Testis (tissue), 3 donors: ENCODE measurements around the gene RNF126. TPM values are rescaled to one million over a fixed set of nuclear protein-coding genes. Genes with fewer than 3 reads are reported as not detected.
A peak's percentile ranks its signal among the peaks of the same experiment; 100 is the strongest.

Experiments used
- DNase-seq: peaks from one replicate; pipeline ENCODE4 v3.0.0-alpha.2; 2019
- H3K27ac ChIP-seq, 2 donors: fragments of 200-600 bp; sonication (generic); one replicate each; pipeline ENCODE4 v1.5.1; 2019
- H3K27me3 ChIP-seq: fragments of 200-600 bp; sonication (generic); one replicate; pipeline ENCODE4 v1.5.1; 2019
- H3K36me3 ChIP-seq: fragments of 200-600 bp; sonication (generic); one replicate; pipeline ENCODE4 v1.5.1; 2017; ENCODE audit warnings: low read depth; ENCODE audit errors: missing control alignments
- H3K4me1 ChIP-seq: fragments of 200-600 bp; sonication (generic); one replicate; pipeline ENCODE4 v1.5.1; 2019
- H3K4me3 ChIP-seq, 2 donors: fragments of 200-600 bp; sonication (generic); one replicate each; pipeline ENCODE4 v1.5.1; 2017 to 2019
- H3K9me3 ChIP-seq: fragments of 200-600 bp; sonication (generic); one replicate; pipeline ENCODE4 v1.5.1; 2017
- POLR2A ChIP-seq: fragments of 450-650 bp; IDR thresholded peaks from one replicate; pipeline ENCODE4 v1.6.1; 2017; ENCODE audit warnings: antibody characterized with exemption, mild to moderate bottlenecking, moderate library complexity
- WGBS, 2 donors: methylation state at CpG; one replicate each; pipeline ENCODE4 v1.1.5; 2018; 5-methylcytosine and 5-hydroxymethylcytosine counted together
- intact Hi-C: fragments of 100-400 bp; cut with DNase I; formaldehyde crosslinking; loops from one replicate; pipeline ENCODE4 v1.15.1; 2023; ENCODE audit warnings: low total_unique reads
- polyA plus RNA-seq: library from polyadenylated mRNA; stranded (reverse); fragments of 350-450 nt; fragmentation: Illumina TruSeq; extraction: RNeasy Lipid Tissue Mini Kit (QIAGEN cat#74804); gene quantifications from one replicate; pipeline ENCODE4 v1.2.3, GENCODE V29; 2014; ENCODE audit warnings: low read depth, low replicate concordance; ENCODE audit not compliant: insufficient read depth
- total RNA-seq, 2 donors: library from RNA; depleted of rRNA; stranded (reverse); fragments of >200 nt; gene quantifications; one replicate each; pipeline ENCODE4 v1.2.3, GENCODE V29; 2016
- TF ChIP-seq, protein P1 (sequence below), 3 experiments: fragments of 450-650 bp in 2 of 3; fragments of 200-600 bp in 1 of 3; sonication (generic) in 1 of 3; IDR thresholded peaks; one replicate each; pipeline ENCODE4 v1.5.1; 2016 to 2019; ENCODE audit warnings: antibody characterized with exemption in 3 of 3, mild to moderate bottlenecking in 2 of 3, moderate library complexity in 1 of 3

Gene RNF126
- total and polyA plus RNA-seq, 3 donors from 2014 or later: 107 to 158 (median 148) TPM

DNA sequence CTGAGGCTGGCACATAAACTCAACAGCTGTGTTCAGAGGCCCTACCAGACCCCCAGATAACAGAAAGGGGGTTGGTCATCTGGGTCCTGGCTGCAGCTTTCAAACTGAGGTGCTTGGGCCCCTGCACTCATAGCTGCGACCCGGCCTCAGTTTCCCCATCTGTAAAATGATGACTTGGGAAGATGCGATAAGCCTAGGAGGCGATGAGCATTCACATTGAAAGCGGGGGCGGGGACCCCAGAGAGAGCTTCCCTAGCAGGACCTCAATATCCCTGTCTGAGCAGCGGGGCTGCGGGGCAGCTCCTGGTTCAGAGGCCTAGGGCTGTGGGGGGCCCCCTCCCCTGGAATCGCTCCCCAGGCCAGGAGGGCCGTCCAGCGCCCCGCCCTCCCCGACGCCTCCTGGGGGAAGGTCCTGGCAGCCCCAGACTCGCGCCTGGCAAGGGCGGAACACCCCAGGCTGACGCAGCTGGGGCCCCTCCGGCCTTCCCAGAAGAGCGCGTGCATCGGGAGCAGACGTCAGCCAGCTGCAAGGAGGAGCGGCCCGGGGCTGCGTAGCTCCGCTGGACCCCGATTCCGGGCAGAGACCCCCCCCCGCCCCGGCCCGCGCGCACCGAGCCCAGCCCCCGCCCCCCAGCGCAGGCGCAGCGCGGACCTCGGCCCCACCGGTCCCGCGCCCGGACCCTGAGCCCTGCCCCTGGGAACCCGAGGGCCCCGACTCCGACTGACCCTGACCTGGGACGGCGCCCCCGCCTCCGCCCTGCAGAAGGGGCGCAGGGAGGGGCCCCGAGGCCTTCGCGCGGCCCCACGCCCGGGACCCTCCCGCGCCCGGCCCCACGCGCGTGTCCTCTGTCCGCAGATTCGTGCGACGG lies 16.6 kb upstream of the RNF126 start:
- Histone ChIP-seq H3K27me3 (no peaks in the 10 kb centered on the region), H3K9me3 (no peaks in the 10 kb centered on the region), H3K4me3 (peak overlapping the region; percentile 61 to 76), H3K4me1 (peaks cover 33% of the 10 kb centered on the region), H3K36me3 (no peaks in the 10 kb centered on the region), H3K27ac (peak overlapping the region; percentile 66 to 94)
- peak; percentile 67 for DNase-seq
- TF ChIP-seq, protein P1, sequence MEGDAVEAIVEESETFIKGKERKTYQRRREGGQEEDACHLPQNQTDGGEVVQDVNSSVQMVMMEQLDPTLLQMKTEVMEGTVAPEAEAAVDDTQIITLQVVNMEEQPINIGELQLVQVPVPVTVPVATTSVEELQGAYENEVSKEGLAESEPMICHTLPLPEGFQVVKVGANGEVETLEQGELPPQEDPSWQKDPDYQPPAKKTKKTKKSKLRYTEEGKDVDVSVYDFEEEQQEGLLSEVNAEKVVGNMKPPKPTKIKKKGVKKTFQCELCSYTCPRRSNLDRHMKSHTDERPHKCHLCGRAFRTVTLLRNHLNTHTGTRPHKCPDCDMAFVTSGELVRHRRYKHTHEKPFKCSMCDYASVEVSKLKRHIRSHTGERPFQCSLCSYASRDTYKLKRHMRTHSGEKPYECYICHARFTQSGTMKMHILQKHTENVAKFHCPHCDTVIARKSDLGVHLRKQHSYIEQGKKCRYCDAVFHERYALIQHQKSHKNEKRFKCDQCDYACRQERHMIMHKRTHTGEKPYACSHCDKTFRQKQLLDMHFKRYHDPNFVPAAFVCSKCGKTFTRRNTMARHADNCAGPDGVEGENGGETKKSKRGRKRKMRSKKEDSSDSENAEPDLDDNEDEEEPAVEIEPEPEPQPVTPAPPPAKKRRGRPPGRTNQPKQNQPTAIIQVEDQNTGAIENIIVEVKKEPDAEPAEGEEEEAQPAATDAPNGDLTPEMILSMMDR (IDR thresholded peaks at IDR 0.05): no peak
- no peak for TF ChIP-seq POLR2A
- WGBS, 2 donors: 5 to 17% methylated on average over 6 to 55 of the region's 69 CpGs
- intact Hi-C loops: no loop called here

DNA sequence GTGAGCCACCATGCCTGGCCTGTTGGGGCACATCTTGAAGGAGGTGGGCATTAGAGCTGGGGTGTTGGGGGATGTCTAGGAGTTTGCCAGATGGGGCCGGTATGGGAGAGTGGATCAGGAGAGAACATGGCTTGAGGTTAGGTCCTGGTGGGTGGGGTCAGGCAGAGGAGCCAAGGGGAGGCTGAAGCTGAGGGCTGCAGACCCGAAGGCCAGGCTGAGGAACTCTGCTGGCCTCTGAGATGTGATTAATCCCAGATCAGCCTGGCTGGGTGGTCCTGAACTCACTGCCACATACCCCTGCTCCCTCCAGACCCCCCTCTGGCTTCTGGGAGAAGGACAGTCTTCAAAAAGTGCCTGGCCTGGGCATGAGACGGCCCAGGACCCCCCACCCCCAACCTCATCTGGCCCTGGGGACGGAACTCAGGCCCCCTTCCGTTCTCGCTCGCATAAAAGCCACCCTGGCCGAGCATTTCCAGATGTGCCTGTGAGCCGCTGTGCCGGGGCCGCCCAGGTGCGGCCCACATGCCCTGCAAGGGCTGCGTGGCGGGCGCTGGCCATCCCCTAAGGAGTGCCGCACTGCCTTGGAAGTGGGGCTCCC lies 15.9 kb upstream of the RNF126 start:
- intact Hi-C loops: no loop called here
- H3K27me3 ChIP-seq: no peaks in the 10 kb centered on the region
- no peaks in the 10 kb centered on the region for H3K36me3 ChIP-seq
- H3K27ac ChIP-seq: peak overlapping the region; percentile 66 to 94
- H3K4me3 ChIP-seq: no peak overlapping the region
- peaks cover 41% of the 10 kb centered on the region for H3K4me1 ChIP-seq
- no peak for TF ChIP-seq POLR2A
- TF ChIP-seq, protein P1 (IDR thresholded peaks at IDR 0.05): no peak
- no peaks in the 10 kb centered on the region for H3K9me3 ChIP-seq
- no peak for DNase-seq
- WGBS, 2 donors: 46 to 78% methylated on average over 3 to 16 of the region's 16 CpGs

DNA sequence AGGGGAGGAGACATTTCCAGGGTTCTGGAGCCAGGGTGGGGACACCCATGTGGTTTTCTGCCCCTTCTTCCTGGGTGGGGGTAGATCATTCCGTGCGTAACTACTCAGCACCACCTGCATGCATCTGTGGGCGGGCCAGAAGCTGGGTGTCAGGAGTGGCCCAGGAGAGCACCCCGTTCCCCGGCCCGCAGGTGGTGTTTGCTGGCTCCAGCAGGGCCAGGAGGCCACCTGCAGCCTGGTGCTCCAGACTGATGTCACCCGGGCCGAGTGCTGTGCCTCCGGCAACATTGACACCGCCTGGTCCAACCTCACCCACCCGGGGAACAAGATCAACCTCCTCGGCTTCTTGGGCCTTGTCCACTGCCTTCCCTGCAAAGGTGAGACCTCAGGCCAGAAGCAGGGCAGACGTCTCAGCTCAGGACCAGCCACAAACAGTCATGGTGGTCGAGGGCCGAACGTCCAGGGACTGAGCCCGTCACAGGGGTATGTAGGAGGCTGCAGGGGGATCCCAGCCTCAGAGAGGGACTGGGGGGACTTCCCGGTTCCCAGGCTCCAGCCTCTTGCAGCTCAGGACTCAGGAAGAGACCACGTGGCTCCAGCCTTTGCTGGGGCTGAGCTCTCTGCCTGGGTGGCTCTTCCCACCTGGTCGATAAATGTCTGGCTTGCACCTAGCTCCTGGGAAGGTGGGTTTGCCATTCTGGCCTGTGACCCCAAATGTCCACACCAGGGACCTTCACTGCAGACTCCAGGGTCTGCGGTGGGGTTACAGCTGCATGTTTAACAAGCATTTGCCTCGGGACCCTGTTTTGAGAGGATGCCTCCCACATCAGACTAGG lies 14.8 kb upstream of the RNF126 start:
- Histone ChIP-seq H3K27ac (peak overlapping the region; percentile 69 to 86), H3K9me3 (no peaks in the 10 kb centered on the region), H3K36me3 (no peaks in the 10 kb centered on the region), H3K4me3 (peak overlapping the region in 1 of 2 donors; percentile 52), H3K27me3 (no peaks in the 10 kb centered on the region), H3K4me1 (peaks cover 42% of the 10 kb centered on the region)
- 46 to 59% methylated on average over 9 to 15 of the region's 22 CpGs for WGBS, 2 donors
- TF ChIP-seq, protein P1 (IDR thresholded peaks at IDR 0.05): no peak
- TF ChIP-seq POLR2A: no peak
- DNase-seq: no peak
- intact Hi-C loops: no loop called here

DNA sequence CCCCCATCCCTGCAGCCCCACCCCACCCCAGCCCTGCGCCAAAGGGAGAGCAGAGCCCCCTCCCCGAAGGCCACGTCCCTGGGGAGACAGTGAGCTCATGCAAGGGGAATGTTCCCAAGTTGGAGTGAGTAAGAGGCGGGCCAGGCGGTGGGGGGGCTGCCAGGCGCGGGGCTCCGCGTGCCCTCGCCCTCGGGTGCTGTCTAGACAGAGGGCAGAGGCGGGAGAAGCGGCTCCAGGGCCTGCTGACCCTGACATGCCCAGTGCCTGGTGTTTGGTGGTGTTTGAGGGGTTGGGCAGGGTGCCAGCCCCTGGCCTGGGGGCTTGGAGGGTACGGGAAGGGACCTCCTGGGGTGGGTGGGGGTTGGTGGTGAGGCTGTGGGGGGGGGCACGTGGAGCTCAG lies 14.2 kb upstream of the RNF126 start:
- DNase-seq: peak; percentile 58
- Histone ChIP-seq H3K9me3 (no peaks in the 10 kb centered on the region), H3K27ac (peak overlapping the region; percentile 69 to 86), H3K36me3 (no peaks in the 10 kb centered on the region), H3K27me3 (no peaks in the 10 kb centered on the region), H3K4me1 (peaks cover 44% of the 10 kb centered on the region), H3K4me3 (peak overlapping the region; percentile 51 to 52)
- 34 to 55% methylated on average over 4 to 14 of the region's 15 CpGs for whole genome bisulfite sequencing, 2 donors
- TF ChIP-seq, protein P1 (IDR thresholded peaks at IDR 0.05): no peak
- no peak for TF ChIP-seq POLR2A
- intact Hi-C loops: no loop called here
